Measurements from ENCODE around the gene CMBL.

The CMBL gene

DNA sequence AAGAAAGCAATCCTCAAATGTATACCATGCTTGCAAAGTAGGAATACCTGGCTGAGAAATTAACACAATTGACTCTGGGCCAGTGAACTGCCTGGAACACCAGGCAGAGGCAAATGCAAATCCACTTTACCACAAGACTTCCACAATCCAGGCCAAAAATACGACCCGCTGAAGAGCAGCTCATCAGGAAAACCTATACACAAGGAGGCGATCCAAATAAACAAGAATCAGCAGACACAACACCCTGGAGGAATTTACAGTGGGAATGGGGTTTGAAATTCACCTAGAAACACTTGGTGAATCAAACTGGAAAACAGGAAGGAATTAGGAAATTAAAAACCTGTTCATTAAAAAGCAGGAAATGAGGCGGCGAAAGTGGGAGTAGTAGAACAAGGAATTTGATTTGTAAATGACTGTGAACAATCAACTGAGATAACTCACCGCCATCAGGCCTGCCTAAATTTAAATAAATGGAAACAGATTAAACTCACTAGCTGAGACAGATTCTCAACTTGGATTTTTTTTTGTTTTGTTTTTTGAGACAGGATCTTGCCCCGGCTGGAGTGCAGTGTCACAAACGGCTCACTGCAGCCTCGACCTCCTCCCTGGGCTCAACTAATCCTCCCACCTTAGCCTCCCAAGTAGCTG, 15.9 kb downstream of the CMBL start:
- 92% methylated on average over 2 of the region's 9 CpGs for WGBS (ENCODE audit: insufficient coverage)
- peaks cover 5 to 28% (median 12%) of the 10 kb centered on the region in 4 experiments for H3K36me3 ChIP-seq (ENCODE audit: control insufficient read depth in 4 of 4, insufficient read depth in 4 of 4, low read length in 3 of 4)
- no peak for DNase-seq
- H3K9me3 ChIP-seq (ENCODE audit: control extremely low read depth in 1 of 5, control insufficient read depth in 4 of 5, insufficient read depth in 2 of 5, low read depth in 1 of 5, low read length in 4 of 5), result no peaks in the 10 kb centered on the region
- CTCF ChIA-PET, result interaction anchor here (0.9 to 1.6 kb wide), 4 partner anchors 9 to 79 kb away, joined by 3 to 6 read pairs (median 4); no protein-coding TSS in a partner anchor
- H3K27me3 ChIP-seq (replicated peaks in 2 of 5; ENCODE audit: control insufficient read depth in 4 of 5, insufficient read depth in 5 of 5, low read length in 4 of 5), result no peaks in the 10 kb centered on the region
- POLR2A ChIA-PET, result no interaction called here
- H3K4me1 ChIP-seq (ENCODE audit: control extremely low read depth in 1 of 4, control insufficient read depth in 4 of 4, insufficient read depth in 4 of 4, low read length in 3 of 4), result peaks cover 0 to 9% (median 3%) of the 10 kb centered on the region in 4 experiments
- no peak overlapping the region for H3K4me3 ChIP-seq (ENCODE audit: control insufficient read depth in 1 of 7, extremely low read depth in 1 of 7, insufficient read depth in 4 of 7, low read depth in 2 of 7, low read length in 6 of 7)
- H3K27ac ChIP-seq (ENCODE audit: insufficient read depth in 1 of 2, low read depth in 1 of 2, low read length in 2 of 2, poor library complexity in 1 of 2, severe bottlenecking in 2 of 2), result no peak overlapping the region

DNA sequence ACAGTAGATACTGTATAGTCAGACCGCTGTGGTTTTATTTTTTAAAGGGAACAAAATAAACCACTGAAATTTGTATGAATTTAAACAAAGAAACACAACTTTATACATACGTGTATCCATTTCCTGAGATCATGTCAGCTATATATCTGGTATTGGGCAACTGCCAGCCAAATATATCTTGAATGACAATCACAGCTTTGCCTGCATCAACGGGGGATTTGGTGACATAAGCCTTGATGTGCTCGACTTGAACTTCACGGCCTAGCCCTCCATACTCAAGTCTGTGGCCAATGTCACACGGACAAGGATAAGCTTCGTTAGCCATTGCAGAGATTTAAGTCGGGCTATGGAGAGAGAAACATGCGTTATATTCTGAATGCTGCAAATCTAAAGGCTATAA, 17.3 kb downstream of the CMBL start:
- 96% methylated on average over 3 of the region's 9 CpGs for WGBS (ENCODE audit: insufficient coverage)
- DNase-seq, result no peak
- H3K4me1 ChIP-seq (ENCODE audit: control extremely low read depth in 1 of 4, control insufficient read depth in 4 of 4, insufficient read depth in 4 of 4, low read length in 3 of 4), result peaks cover 0 to 7% (median 3%) of the 10 kb centered on the region in 4 experiments
- no peak overlapping the region for H3K4me3 ChIP-seq (ENCODE audit: control insufficient read depth in 1 of 7, extremely low read depth in 1 of 7, insufficient read depth in 4 of 7, low read depth in 2 of 7, low read length in 6 of 7)
- no peaks in the 10 kb centered on the region for H3K9me3 ChIP-seq (ENCODE audit: control extremely low read depth in 1 of 5, control insufficient read depth in 4 of 5, insufficient read depth in 2 of 5, low read depth in 1 of 5, low read length in 4 of 5)
- ChIA-PET POLR2A (interaction anchor here (0.6 kb wide), 1 partner anchor 39 kb away, joined by 3 read pairs; no protein-coding TSS in a partner anchor), CTCF (interaction anchor here (1.5 kb wide), 1 partner anchor 81 kb away, joined by 3 read pairs; no protein-coding TSS in a partner anchor)
- no peak overlapping the region for H3K27ac ChIP-seq (ENCODE audit: insufficient read depth in 1 of 2, low read depth in 1 of 2, low read length in 2 of 2, poor library complexity in 1 of 2, severe bottlenecking in 2 of 2)
- no peaks in the 10 kb centered on the region for H3K27me3 ChIP-seq (replicated peaks in 2 of 5; ENCODE audit: control insufficient read depth in 4 of 5, insufficient read depth in 5 of 5, low read length in 4 of 5)
- H3K36me3 ChIP-seq (ENCODE audit: control insufficient read depth in 4 of 4, insufficient read depth in 4 of 4, low read length in 3 of 4), result peaks cover 6 to 32% (median 20%) of the 10 kb centered on the region in 4 experiments

DNA sequence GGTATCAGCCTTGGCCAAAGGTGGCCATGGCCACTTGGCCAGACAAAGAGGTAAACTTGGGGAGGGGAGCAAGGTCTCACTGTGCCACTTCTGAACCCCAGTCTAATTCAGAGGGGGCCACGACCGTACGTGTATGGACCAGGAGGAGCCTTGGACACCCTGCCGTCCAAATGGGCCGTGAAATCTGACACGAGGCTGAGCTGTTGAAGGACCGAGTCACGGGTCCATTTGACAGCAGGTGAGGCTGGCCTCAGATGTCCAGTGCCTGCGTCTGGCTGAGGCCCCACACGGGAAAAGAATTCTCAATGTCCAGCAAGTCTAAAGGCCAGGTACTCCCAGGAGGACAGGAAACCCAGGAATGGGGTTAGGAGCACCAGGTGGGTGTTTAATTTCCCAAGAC, 17.7 kb downstream of the CMBL start:
- Histone ChIP-seq H3K27ac (ENCODE audit: insufficient read depth in 1 of 2, low read depth in 1 of 2, low read length in 2 of 2, poor library complexity in 1 of 2, severe bottlenecking in 2 of 2) (no peak overlapping the region), H3K4me3 (ENCODE audit: control insufficient read depth in 1 of 7, extremely low read depth in 1 of 7, insufficient read depth in 4 of 7, low read depth in 2 of 7, low read length in 6 of 7) (no peak overlapping the region), H3K27me3 (replicated peaks in 2 of 5; ENCODE audit: control insufficient read depth in 4 of 5, insufficient read depth in 5 of 5, low read length in 4 of 5) (no peaks in the 10 kb centered on the region), H3K36me3 (ENCODE audit: control insufficient read depth in 4 of 4, insufficient read depth in 4 of 4, low read length in 3 of 4) (peaks cover 6 to 30% (median 20%) of the 10 kb centered on the region in 4 experiments), H3K4me1 (ENCODE audit: control extremely low read depth in 1 of 4, control insufficient read depth in 4 of 4, insufficient read depth in 4 of 4, low read length in 3 of 4) (peaks cover 0 to 7% (median 3%) of the 10 kb centered on the region in 4 experiments), H3K9me3 (ENCODE audit: control extremely low read depth in 1 of 5, control insufficient read depth in 4 of 5, insufficient read depth in 2 of 5, low read depth in 1 of 5, low read length in 4 of 5) (no peaks in the 10 kb centered on the region)
- POLR2A ChIA-PET, result interaction anchor here (0.6 kb wide), 1 partner anchor 39 kb away, joined by 3 read pairs; no protein-coding TSS in a partner anchor
- 94% methylated on average over 10 of the region's 10 CpGs for WGBS (ENCODE audit: insufficient coverage)
- DNase-seq, result no peak
- CTCF ChIA-PET, result interaction anchor here (0.9 to 1.5 kb wide), 2 partner anchors 67 to 81 kb away, joined by 3 read pairs; no protein-coding TSS in a partner anchor

- peaks cover 6 to 30% (median 20%) of the 10 kb centered on the region in 4 experiments for H3K36me3 ChIP-seq (ENCODE audit: control insufficient read depth in 4 of 4, insufficient read depth in 4 of 4, low read length in 3 of 4)
- ChIA-PET CTCF (interaction anchor here (0.9 kb wide), 1 partner anchor 68 kb away, joined by 3 read pairs; no protein-coding TSS in a partner anchor), POLR2A (no interaction called here)
- H3K4me1 ChIP-seq (ENCODE audit: control extremely low read depth in 1 of 4, control insufficient read depth in 4 of 4, insufficient read depth in 4 of 4, low read length in 3 of 4), result peaks cover 0 to 7% (median 3%) of the 10 kb centered on the region in 4 experiments
- 96% methylated on average over 6 of the region's 6 CpGs for WGBS (ENCODE audit: insufficient coverage)
- H3K27me3 ChIP-seq (replicated peaks in 2 of 5; ENCODE audit: control insufficient read depth in 4 of 5, insufficient read depth in 5 of 5, low read length in 4 of 5), result no peaks in the 10 kb centered on the region
- no peak overlapping the region for H3K4me3 ChIP-seq (ENCODE audit: control insufficient read depth in 1 of 7, extremely low read depth in 1 of 7, insufficient read depth in 4 of 7, low read depth in 2 of 7, low read length in 6 of 7)
- DNase-seq, result peak in 1 of 3 donors; percentile 39
- H3K9me3 ChIP-seq (ENCODE audit: control extremely low read depth in 1 of 5, control insufficient read depth in 4 of 5, insufficient read depth in 2 of 5, low read depth in 1 of 5, low read length in 4 of 5), result no peaks in the 10 kb centered on the region
- no peak overlapping the region for H3K27ac ChIP-seq (ENCODE audit: insufficient read depth in 1 of 2, low read depth in 1 of 2, low read length in 2 of 2, poor library complexity in 1 of 2, severe bottlenecking in 2 of 2)
These were observed 18.3 kb downstream of the CMBL start for GRCh38 chr5:10289353-10289752.

- Histone ChIP-seq H3K27ac (ENCODE audit: insufficient read depth in 1 of 2, low read depth in 1 of 2, low read length in 2 of 2, poor library complexity in 1 of 2, severe bottlenecking in 2 of 2) (no peak overlapping the region), H3K4me1 (ENCODE audit: control extremely low read depth in 1 of 4, control insufficient read depth in 4 of 4, insufficient read depth in 4 of 4, low read length in 3 of 4) (peaks cover 0 to 7% (median 3%) of the 10 kb centered on the region in 4 experiments), H3K4me3 (ENCODE audit: control insufficient read depth in 1 of 7, extremely low read depth in 1 of 7, insufficient read depth in 4 of 7, low read depth in 2 of 7, low read length in 6 of 7) (no peak overlapping the region), H3K27me3 (replicated peaks in 2 of 5; ENCODE audit: control insufficient read depth in 4 of 5, insufficient read depth in 5 of 5, low read length in 4 of 5) (no peaks in the 10 kb centered on the region), H3K36me3 (ENCODE audit: control insufficient read depth in 4 of 4, insufficient read depth in 4 of 4, low read length in 3 of 4) (peaks cover 6 to 30% (median 20%) of the 10 kb centered on the region in 4 experiments), H3K9me3 (ENCODE audit: control extremely low read depth in 1 of 5, control insufficient read depth in 4 of 5, insufficient read depth in 2 of 5, low read depth in 1 of 5, low read length in 4 of 5) (no peaks in the 10 kb centered on the region)
- CTCF ChIA-PET, result interaction anchor here (0.9 kb wide), 1 partner anchor 69 kb away, joined by 3 read pairs; no protein-coding TSS in a partner anchor
- WGBS (ENCODE audit: insufficient coverage), result 87% methylated on average over 9 of the region's 13 CpGs
- peak; percentile 29 to 64 (median 54) for DNase-seq
- POLR2A ChIA-PET, result no interaction called here
These were observed 19.0 kb downstream of the CMBL start for GRCh38 chr5:10288592-10289219.

GRCh38 chr5:10286862-10287227, 20.9 kb downstream of the CMBL start:
- Histone ChIP-seq H3K27ac (ENCODE audit: insufficient read depth in 1 of 2, low read depth in 1 of 2, low read length in 2 of 2, poor library complexity in 1 of 2, severe bottlenecking in 2 of 2) (no peak overlapping the region), H3K4me1 (ENCODE audit: control extremely low read depth in 1 of 4, control insufficient read depth in 4 of 4, insufficient read depth in 4 of 4, low read length in 3 of 4) (peaks cover 0 to 7% (median 2%) of the 10 kb centered on the region in 4 experiments), H3K27me3 (replicated peaks in 2 of 5; ENCODE audit: control insufficient read depth in 4 of 5, insufficient read depth in 5 of 5, low read length in 4 of 5) (no peaks in the 10 kb centered on the region), H3K9me3 (ENCODE audit: control extremely low read depth in 1 of 5, control insufficient read depth in 4 of 5, insufficient read depth in 2 of 5, low read depth in 1 of 5, low read length in 4 of 5) (no peaks in the 10 kb centered on the region), H3K36me3 (ENCODE audit: control insufficient read depth in 4 of 4, insufficient read depth in 4 of 4, low read length in 3 of 4) (peaks cover 6 to 30% (median 20%) of the 10 kb centered on the region in 4 experiments), H3K4me3 (ENCODE audit: control insufficient read depth in 1 of 7, extremely low read depth in 1 of 7, insufficient read depth in 4 of 7, low read depth in 2 of 7, low read length in 6 of 7) (no peak overlapping the region)
- CTCF ChIA-PET, result interaction anchor here (0.7 to 8.9 kb wide), 4 partner anchors 25 to 137 kb away, joined by 3 to 67 read pairs (median 8); no protein-coding TSS in a partner anchor
- no peak for DNase-seq
- POLR2A ChIA-PET, result no interaction called here
- 97% methylated on average over 6 of the region's 7 CpGs for WGBS (ENCODE audit: insufficient coverage)

Data from common myeloid progenitor, CD34-positive (primary cell).